Testis (tissue), 3 donors: Measurements from ENCODE around the gene LENEP. TPM values are rescaled to one million over a fixed set of nuclear protein-coding genes. Genes with fewer than 3 reads are reported as not detected.

Source experiments
- DNase-seq: peaks from one replicate; pipeline ENCODE4 v3.0.0-alpha.2; 2019
- H3K27ac ChIP-seq, 2 donors: fragments of 200-600 bp; sonication (generic); one replicate each; pipeline ENCODE4 v1.5.1; 2019
- H3K27me3 ChIP-seq: fragments of 200-600 bp; sonication (generic); one replicate; pipeline ENCODE4 v1.5.1; 2019
- H3K36me3 ChIP-seq: fragments of 200-600 bp; sonication (generic); one replicate; pipeline ENCODE4 v1.5.1; 2017; ENCODE audit warnings: low read depth; ENCODE audit errors: missing control alignments
- H3K4me1 ChIP-seq: fragments of 200-600 bp; sonication (generic); one replicate; pipeline ENCODE4 v1.5.1; 2019
- H3K4me3 ChIP-seq, 2 donors: fragments of 200-600 bp; sonication (generic); one replicate each; pipeline ENCODE4 v1.5.1; 2017 to 2019
- H3K9me3 ChIP-seq: fragments of 200-600 bp; sonication (generic); one replicate; pipeline ENCODE4 v1.5.1; 2017
- CTCF ChIP-seq, 3 experiments: fragments of 450-650 bp in 2 of 3; fragments of 200-600 bp in 1 of 3; sonication (generic) in 1 of 3; IDR thresholded peaks; one replicate each; pipeline ENCODE4 v1.5.1; 2016 to 2019; ENCODE audit warnings: antibody characterized with exemption in 3 of 3, mild to moderate bottlenecking in 2 of 3, moderate library complexity in 1 of 3
- POLR2A ChIP-seq: fragments of 450-650 bp; IDR thresholded peaks from one replicate; pipeline ENCODE4 v1.6.1; 2017; ENCODE audit warnings: antibody characterized with exemption, mild to moderate bottlenecking, moderate library complexity
- WGBS, 2 donors: methylation state at CpG; one replicate each; pipeline ENCODE4 v1.1.5; 2018; 5-methylcytosine and 5-hydroxymethylcytosine counted together
- intact Hi-C: fragments of 100-400 bp; cut with DNase I; formaldehyde crosslinking; loops from one replicate; pipeline ENCODE4 v1.15.1; 2023; ENCODE audit warnings: low total_unique reads
- polyA plus RNA-seq: library from polyadenylated mRNA; stranded (reverse); fragments of 350-450 nt; fragmentation: Illumina TruSeq; extraction: RNeasy Lipid Tissue Mini Kit (QIAGEN cat#74804); gene quantifications from one replicate; pipeline ENCODE4 v1.2.3, GENCODE V29; 2014; ENCODE audit warnings: low read depth, low replicate concordance; ENCODE audit not compliant: insufficient read depth
- total RNA-seq, 2 donors: library from RNA; depleted of rRNA; stranded (reverse); fragments of >200 nt; gene quantifications; one replicate each; pipeline ENCODE4 v1.2.3, GENCODE V29; 2016

The LENEP gene
- total and polyA plus RNA-seq, 3 donors from 2014 or later: 1.1 TPM; not detected in 2

DNA sequence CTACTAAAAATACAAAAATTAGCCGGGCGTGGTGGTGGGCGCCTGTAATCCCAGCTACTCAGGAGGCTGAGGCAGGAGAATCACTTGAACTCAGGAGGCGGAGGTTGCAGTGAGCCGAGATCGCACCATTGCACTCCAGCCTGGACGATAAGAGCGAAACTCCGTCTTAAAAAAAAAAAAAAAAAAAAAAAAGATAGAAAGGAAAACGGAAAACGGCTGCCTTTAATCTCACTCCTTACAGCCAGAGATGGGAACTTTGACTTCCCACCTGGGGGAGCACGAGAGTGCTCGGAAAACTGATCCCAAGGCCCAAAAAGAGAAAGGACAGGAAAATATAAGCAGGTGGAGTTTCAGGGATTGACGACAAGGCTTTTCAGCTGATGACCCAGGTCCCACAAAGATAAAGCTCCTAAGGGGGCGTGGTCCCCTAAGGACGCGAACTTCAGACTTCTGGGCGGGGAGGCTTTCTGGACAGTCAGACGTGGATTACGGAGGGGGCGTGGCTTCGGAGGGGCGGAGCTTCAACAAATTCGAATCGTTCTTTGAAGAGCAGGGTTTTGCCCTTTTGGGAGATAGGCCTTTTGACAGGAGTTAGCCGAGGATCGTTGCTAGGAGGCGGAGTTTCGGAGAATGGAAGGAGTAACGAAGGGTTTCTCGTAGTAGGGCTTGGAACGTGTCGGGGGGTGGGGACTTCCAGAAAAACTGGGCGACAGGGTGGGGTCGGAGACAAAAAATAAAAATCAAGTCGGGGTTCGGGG, 19.9 kb upstream of the LENEP start:
- Histone ChIP-seq H3K4me1 (peaks cover 49% of the 10 kb centered on the region), H3K36me3 (no peaks in the 10 kb centered on the region), H3K27ac (peak overlapping the region; percentile 98 to 99), H3K4me3 (peak overlapping the region; percentile 78 to 86), H3K27me3 (no peaks in the 10 kb centered on the region), H3K9me3 (no peaks in the 10 kb centered on the region)
- DNase-seq: peak; percentile 98
- 3 to 4% methylated on average over 33 to 37 of the region's 37 CpGs for WGBS, 2 donors
- intact Hi-C loops: no loop called here
- TF ChIP-seq CTCF (IDR thresholded peaks at IDR 0.05) (peak in 2 of 3 experiments; percentile 17 to 19), POLR2A (peak; percentile 8)

DNA sequence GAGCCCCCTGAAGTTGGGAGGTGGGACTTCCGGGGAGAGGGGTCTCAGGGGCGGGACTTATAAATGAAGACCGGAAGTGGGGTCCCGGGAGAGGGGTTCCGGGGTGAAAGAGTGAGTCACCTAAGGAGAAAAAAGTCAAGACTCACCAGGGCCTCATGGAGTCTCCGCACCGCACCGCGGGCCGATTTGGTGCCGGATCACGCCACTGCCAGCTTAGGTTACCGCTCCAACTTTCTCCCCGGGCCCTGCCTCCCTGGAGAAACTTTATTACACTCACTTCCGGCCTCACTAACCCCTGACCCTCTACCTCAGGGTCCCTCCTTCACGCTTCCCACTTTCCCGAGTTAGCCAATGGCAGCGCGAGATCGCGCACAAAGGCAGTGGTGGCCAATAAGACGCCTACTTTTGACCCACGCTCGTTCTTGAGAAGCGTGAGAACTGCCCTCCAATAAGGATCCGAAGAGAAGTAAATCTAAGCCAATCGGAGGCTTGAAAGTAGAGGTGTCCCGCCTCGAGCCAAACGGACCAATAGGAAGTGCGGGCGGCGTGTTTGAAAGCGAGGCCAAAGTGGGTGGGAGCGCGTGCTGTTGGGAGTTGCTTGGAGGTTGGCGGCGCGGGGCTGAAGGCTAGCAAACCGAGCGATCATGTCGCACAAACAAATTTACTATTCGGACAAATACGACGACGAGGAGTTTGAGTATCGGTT, 19.1 kb upstream of the LENEP start, which contains the start of gene CKS1B:
CKS1B (plus strand) TSS at position 580 of the 706 bp plus-strand sequence; CDS start at position 645, 65 bp downstream.
- DNase-seq: peak; percentile 99
- intact Hi-C loops: no loop called here
- peaks cover 46% of the 10 kb centered on the region for H3K4me1 ChIP-seq
- peak within 1 kb of the TSS; percentile 78 to 86 for H3K4me3 ChIP-seq
- H3K9me3 ChIP-seq: no peaks in the 10 kb centered on the region
- no peaks in the 10 kb centered on the region for H3K27me3 ChIP-seq
- H3K27ac ChIP-seq: peak within 1 kb of the TSS; percentile 98 to 99
- WGBS, 2 donors: 0 to 1% methylated on average over 33 to 47 of the region's 47 CpGs
- no peaks in the 10 kb centered on the region for H3K36me3 ChIP-seq
- TF ChIP-seq POLR2A: peak; percentile 9
- no peak for TF ChIP-seq CTCF (IDR thresholded peaks at IDR 0.05)

- H3K4me1 ChIP-seq: peaks cover 39% of the 10 kb centered on the region
- intact Hi-C loops: no loop called here
Observed at GRCh38 chr1:154974808-154975408, 18.5 kb upstream of the LENEP start.

More at GRCh38 chr1:154974808-154975408, 18.5 kb upstream of the LENEP start:
- Histone ChIP-seq H3K27me3 (no peaks in the 10 kb centered on the region), H3K36me3 (no peaks in the 10 kb centered on the region), H3K4me3 (peak overlapping the region; percentile 78 to 86), H3K9me3 (no peaks in the 10 kb centered on the region), H3K27ac (peak overlapping the region; percentile 98 to 99)
- peak; percentile 34 for TF ChIP-seq POLR2A
- no peak for TF ChIP-seq CTCF (IDR thresholded peaks at IDR 0.05)
- 0% methylated on average over 30 of the region's 30 CpGs for WGBS, 2 donors
- DNase-seq: peak; percentile 95
